Chondrocyte (in vitro differentiated cells): ENCODE results near the gene EFCAB13. TPM values are rescaled to one million over a fixed set of nuclear protein-coding genes. Genes with fewer than 3 reads are reported as not detected.

Experiments
- DNase-seq: peaks from one replicate; pipeline ENCODE4 v3.0.0; 2021; ENCODE audit warnings: mixed read lengths, low spot score
- H3K27ac Mint-ChIP-seq: one replicate; pipeline ENCODE4 v1.8.0; 2021; ENCODE audit warnings: mild to moderate bottlenecking, moderate library complexity, mixed read lengths; ENCODE audit not compliant: unreplicated experiment
- H3K27me3 Mint-ChIP-seq: 2 replicates; pipeline ENCODE4 v1.8.0; 2021; ENCODE audit warnings: low read depth, mixed read lengths
- H3K36me3 Mint-ChIP-seq: 2 replicates; pipeline ENCODE4 v1.8.0; 2021; ENCODE audit warnings: low read depth, mixed read lengths
- H3K4me1 Mint-ChIP-seq: 2 replicates; pipeline ENCODE4 v1.8.0; 2021; ENCODE audit warnings: low read depth, mild to moderate bottlenecking, mixed read lengths
- H3K4me3 Mint-ChIP-seq: one replicate; pipeline ENCODE4 v1.8.0; 2021; ENCODE audit warnings: mild to moderate bottlenecking, moderate library complexity, mixed read lengths; ENCODE audit not compliant: unreplicated experiment
- H3K9me3 Mint-ChIP-seq: 2 replicates; pipeline ENCODE4 v1.8.0; 2021; ENCODE audit warnings: low read depth, mixed read lengths
- CTCF ChIP-seq: fragments of 200-600 bp; sonication (generic); IDR thresholded peaks from 2 replicates; pipeline ENCODE4 v1.5.0; 2021; ENCODE audit warnings: antibody characterized with exemption, mild to moderate bottlenecking, moderate library complexity
- total RNA-seq: library from RNA; stranded (reverse); gene quantifications from 3 replicates; pipeline ENCODE4 v1.2.1, GENCODE V29; 2021

The EFCAB13 gene
- total RNA-seq, 1 donor from 2014 or later, result 3.2 TPM

DNA sequence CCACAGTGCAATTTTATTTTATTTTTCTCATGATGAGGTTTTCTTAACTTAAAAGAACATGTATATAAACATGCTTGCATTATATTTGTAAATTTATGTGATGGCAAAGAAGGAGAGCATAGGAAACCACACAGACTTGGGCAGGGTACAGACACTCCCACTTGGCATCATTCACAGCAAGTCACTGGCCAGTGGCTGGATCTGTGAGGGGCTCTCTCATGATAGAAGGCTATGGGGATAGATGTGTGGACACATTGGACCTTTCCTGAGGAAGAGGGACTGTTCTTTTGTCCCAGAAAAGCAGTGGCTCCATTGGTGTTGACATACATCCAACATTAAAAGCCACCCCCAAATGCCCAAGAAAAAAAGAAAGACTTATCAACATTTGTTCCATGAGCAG is 12.3 kb upstream of the EFCAB13 start:
- H3K4me3 Mint-ChIP-seq, result no peak overlapping the region
- H3K9me3 Mint-ChIP-seq, result no peaks in the 10 kb centered on the region
- H3K27me3 Mint-ChIP-seq, result no peaks in the 10 kb centered on the region
- peaks cover 22% of the 10 kb centered on the region for H3K4me1 Mint-ChIP-seq
- no peak for DNase-seq
- H3K36me3 Mint-ChIP-seq, result peaks cover 2% of the 10 kb centered on the region
- H3K27ac Mint-ChIP-seq, result no peak overlapping the region
- TF ChIP-seq CTCF, result no peak

- peaks cover 30% of the 10 kb centered on the region for H3K4me1 Mint-ChIP-seq
- DNase-seq, result no peak
- no peaks in the 10 kb centered on the region for H3K9me3 Mint-ChIP-seq
- H3K27me3 Mint-ChIP-seq, result no peaks in the 10 kb centered on the region
- peak overlapping the region; percentile 81 for H3K27ac Mint-ChIP-seq
- peak; percentile 98 for TF ChIP-seq CTCF
- peaks cover 2% of the 10 kb centered on the region for H3K36me3 Mint-ChIP-seq
- no peak overlapping the region for H3K4me3 Mint-ChIP-seq
These were observed 8.1 kb upstream of the EFCAB13 start for GRCh38 chr17:47315451-47316266.

DNA sequence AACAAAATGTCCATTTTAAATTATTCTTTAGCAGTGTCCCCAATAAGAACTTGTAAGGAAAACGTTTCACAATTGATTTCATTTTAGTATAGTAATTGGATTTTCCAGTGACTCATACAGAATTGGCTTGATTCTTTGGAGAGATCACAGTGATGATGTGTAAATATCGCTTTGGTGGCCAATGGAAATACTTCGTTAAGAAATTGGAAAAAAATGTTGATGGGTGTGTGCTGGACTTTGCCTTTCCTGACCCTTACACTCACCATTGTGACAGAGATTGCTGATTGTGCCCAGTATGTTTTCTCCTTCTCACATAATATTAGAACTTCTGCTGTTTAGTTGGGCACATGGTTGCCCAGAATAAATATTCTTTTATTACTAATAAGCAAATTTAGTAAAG is 7.4 kb upstream of the EFCAB13 start:
- H3K27ac Mint-ChIP-seq, result peak overlapping the region; percentile 49
- TF ChIP-seq CTCF, result no peak
- H3K36me3 Mint-ChIP-seq, result peaks cover 4% of the 10 kb centered on the region
- no peak for DNase-seq
- H3K4me1 Mint-ChIP-seq, result peaks cover 30% of the 10 kb centered on the region
- H3K9me3 Mint-ChIP-seq, result peaks cover 5% of the 10 kb centered on the region
- no peak overlapping the region for H3K4me3 Mint-ChIP-seq
- H3K27me3 Mint-ChIP-seq, result no peaks in the 10 kb centered on the region

DNA sequence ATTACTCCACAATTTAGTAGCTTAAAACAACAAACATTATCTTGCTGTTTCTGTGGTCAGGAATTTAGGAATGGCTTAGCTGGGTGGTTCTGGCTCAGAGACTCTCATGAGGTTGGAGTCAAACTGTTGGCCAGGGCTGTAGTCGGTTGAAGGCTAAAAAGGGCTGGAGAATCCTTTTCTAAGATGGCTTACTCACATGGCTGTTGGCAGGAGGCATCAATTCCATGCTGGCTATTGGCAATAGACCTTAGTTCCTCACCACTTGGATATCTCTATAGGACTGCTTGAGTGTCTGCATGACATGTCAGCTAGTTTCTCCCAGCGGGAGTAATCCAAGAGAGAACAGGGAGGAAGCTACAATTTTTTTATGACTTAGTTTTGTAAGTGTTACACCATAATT is 6.6 kb upstream of the EFCAB13 start:
- Mint-ChIP-seq H3K4me1 (peaks cover 30% of the 10 kb centered on the region), H3K27ac (no peak overlapping the region), H3K27me3 (no peaks in the 10 kb centered on the region), H3K9me3 (peaks cover 6% of the 10 kb centered on the region), H3K4me3 (no peak overlapping the region), H3K36me3 (peaks cover 5% of the 10 kb centered on the region)
- TF ChIP-seq CTCF, result no peak
- DNase-seq, result no peak

- H3K36me3 Mint-ChIP-seq, result peaks cover 5% of the 10 kb centered on the region
- no peak overlapping the region for H3K4me3 Mint-ChIP-seq
- no peak overlapping the region for H3K27ac Mint-ChIP-seq
- peaks cover 37% of the 10 kb centered on the region for H3K4me1 Mint-ChIP-seq
- H3K9me3 Mint-ChIP-seq, result peaks cover 6% of the 10 kb centered on the region
- DNase-seq, result no peak
- TF ChIP-seq CTCF, result no peak
- H3K27me3 Mint-ChIP-seq, result no peaks in the 10 kb centered on the region
These were observed 5.4 kb upstream of the EFCAB13 start for GRCh38 chr17:47318197-47318918.
